ENCODE results near the gene GSC.
A peak's percentile ranks its signal among the peaks of the same experiment; 100 is the strongest.
"Not testable (repeated sequence)": the region's sequence is repeated elsewhere in the genome, so short reads cannot be mapped to it uniquely, and the experiment has no call there.

GSC gene

GRCh38 chr14:94771158-94771905 lies 1.4 kb upstream of the GSC start:
- DNase-seq, result no peak

- DNase-seq, result no peak
These were observed 873 bp upstream of the GSC start for GRCh38 chr14:94770815-94771157.

DNA sequence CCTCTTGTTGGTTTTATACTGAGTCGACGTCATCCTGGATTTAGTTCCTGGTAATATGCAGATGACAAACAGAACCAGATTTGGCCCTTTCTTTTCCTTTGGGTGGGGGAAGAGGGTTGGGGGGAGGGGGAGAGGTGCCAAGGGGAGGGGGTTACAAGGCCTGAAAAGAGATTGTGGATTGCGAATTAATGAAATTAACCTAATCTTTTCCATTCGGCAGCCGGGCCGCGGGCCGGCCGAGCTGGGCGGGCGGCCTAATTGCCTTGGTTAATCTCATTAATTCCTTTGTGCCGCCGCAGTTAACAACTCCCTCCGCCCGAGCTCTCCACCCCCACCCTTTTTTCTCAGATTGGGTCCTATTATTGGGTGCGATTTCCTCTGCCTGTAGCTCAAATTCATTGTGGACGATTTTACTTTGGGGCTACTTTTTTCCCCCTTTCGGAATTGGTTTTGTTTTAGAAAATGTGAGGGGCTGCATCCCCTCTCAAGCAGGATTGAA lies 387 bp upstream of the GSC start:
- no peak for DNase-seq

- no peak for DNase-seq
These were observed 1.2 kb downstream of the GSC start for GRCh38 chr14:94768521-94769390.

DNA sequence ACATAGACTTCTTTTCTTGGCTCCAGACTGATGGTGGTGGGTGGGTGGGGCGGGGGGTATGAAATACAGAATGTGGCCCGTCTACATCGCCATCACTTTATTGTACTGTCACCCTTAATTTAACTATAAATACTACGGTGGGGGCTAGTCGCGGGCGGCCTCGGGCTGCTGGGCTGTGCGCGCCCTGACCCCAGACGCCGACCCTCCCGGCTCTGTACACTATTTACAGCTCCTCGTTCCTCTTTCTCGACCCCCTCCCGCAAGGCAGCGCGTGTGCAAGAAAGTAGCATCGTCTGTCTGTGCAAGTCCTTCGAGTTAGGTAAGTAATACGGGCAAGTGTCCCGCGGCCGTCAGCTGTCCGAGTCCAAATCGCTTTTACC lies 1.8 kb downstream of the GSC start:
- DNase-seq, result no peak

GRCh38 chr14:94767321-94767878 lies 2.5 kb downstream of the GSC start:
- DNase-seq, result no peak

DNA sequence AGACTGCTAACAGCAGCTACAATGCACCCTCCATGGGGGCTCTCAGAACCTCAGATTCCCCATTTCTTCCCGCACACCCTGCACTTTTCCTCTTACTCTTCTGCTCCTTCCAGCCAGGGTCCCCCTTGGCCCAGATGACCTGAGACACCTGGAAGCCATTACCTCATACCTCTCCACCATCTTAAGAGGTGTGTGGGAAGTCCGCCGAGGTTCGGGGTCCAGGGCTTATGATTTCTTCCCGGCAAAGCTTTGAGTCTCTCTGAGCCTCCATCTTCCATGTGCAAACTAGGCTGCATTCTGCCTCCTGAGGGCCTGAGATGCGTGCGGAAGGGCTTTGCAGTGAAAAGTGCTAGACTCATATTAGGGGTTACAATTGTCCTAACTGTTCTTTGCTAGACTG lies 5.3 kb downstream of the GSC start:
- no peak for DNase-seq

- DNase-seq, result no peak
These were observed 7.5 kb downstream of the GSC start for GRCh38 chr14:94762431-94762830.

- DNase-seq, result no peak
These were observed 7.9 kb downstream of the GSC start for GRCh38 chr14:94761997-94762377.

GRCh38 chr14:94761348-94761996 lies 8.4 kb downstream of the GSC start:
- no peak for DNase-seq

DNA sequence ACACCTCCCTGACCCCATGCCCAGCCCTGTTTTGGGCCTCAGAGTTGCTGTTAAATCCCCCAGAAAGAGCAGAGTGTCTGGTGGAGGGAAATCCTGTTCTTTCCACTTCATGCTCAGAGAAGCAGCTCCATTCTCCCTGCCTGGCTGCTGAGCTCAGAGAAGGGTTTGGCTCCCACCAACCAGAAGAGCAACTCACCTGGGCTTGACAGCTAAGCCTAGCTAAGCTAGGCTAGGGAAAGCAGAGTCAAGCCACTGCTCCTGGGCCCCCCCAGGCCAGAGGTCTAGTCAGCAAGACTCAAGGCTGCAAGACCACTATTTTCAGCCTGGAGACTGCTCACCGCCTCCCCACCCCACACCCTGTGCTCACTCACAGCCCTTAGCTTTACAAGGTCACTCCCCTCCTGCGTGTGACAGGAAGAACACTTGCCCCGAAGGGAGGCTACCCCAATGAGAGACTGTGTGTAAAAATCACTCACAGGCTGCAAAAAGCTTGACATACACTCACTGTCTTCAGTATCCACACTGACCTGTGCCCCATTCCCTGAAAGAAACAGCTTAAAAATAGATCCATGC lies 13.5 kb downstream of the GSC start:
- DNase-seq, result no peak

DNA sequence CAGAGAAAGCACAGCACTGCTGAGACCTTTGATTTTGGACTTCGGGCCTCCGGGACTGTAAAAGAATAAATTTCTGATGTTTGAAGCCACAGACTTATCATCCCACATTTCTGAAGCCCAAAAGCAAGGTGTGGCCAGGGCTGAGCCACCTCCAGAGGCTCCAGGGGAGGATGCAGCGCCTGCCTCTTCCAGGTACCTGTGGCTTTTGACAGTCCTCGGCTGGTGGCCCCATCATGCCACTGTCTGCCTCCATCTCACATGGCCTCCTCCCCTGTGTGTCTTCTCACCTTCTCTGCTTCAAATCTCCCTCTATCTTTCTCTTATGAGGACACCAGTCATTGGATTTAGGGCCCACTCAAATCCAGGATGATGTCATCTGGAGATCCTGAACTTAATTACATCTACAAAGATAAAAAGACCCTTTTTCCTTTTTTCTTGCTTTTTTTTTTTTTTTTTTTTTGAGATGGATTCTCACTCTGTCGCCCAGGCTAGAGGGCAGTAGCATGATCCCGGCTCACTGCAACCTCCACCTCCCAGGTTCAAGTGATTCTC lies 15.4 kb downstream of the GSC start:
- DNase-seq, result no peak

DNA sequence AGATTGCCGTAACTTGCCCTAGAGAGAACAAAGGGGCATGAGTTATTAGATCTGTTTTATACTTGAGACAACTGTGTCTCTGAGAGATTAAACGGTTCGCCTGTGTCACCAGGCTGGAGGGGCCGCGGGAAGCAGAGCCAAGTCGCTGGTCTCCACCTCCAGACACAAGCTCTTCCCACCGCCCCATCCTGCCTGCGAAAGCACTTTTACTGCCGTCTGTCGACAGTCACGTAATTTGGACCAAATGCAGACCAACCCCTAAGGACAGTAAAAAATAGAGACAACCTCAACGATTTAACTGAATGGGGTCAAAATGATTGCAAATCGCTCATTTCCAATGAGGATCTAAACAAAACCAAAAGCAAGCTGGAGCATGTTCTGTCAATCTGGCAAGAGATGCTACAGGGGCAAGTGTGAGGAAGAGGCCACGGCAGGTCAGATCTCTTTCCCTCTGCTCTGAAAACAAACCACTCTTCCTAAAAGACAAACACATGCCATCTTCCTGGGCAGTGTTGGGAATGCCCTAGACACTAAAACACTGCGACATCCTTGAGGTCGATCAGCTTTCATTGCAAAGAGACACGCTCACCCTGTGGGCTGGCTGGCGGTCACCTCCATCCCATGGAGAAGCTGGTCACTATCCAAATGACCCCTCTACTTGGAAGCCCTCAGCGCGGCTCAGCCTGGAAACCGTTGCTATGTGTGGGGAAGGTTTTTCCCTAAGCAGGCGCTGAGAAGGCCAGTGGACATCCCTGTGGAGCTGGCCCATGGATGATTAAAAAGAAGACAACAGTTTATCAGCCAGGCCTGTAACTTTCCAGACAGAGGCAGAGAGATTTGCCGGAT lies 17.1 kb downstream of the GSC start:
- DNase-seq, result no peak

- DNase-seq, result no peak
These were observed 18.0 kb downstream of the GSC start for GRCh38 chr14:94751956-94752355.

GRCh38 chr14:94751321-94751720 lies 18.6 kb downstream of the GSC start:
- DNase-seq, result no peak

DNA sequence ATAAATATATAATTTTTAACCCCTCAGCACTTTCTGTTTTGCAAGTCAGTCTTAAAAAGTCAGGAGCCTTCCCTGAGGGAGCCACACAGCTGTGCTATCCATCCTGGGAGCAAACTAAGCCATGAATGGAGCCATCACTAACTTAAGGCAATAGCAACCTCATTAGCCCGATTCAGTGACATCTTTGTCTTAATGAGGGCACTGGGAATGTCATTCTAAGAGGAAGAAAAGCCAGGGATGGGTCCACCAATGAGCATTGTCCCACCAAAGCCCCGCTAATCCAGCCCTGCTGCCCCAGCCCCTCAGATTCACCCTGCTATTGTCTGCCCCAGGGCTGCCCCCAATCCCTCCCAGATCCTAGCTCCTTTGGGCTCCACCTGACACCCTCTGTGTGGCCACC lies 19.5 kb downstream of the GSC start:
- DNase-seq, result no peak

GRCh38 chr14:94748667-94749347 lies 21.1 kb downstream of the GSC start:
- peak; percentile 73 for DNase-seq

- no peak for DNase-seq
These were observed 22.2 kb downstream of the GSC start for GRCh38 chr14:94747739-94748138.

- DNase-seq, result not testable (repeated sequence)
These were observed 22.8 kb downstream of the GSC start for GRCh38 chr14:94747153-94747552.

DNA sequence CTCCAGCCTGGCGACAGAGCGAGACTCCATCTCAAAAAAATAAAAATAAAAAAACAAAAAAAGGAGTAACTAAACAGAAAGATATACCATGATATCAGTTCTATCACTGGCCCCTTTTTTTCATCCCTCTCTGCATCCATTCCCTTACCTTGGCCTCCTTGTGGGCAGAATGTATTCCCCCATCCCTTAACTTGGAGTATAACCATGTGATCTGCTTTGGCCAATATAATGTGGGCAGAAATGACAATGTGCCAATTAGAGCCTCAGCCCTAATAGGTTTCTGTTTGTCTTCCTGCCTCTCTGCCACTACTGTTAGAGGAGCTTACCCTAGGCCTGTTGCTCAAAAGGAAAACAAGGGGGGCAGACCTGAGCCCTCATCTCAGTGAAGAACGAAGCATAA lies 23.8 kb downstream of the GSC start:
- DNase-seq, result no peak

DNA sequence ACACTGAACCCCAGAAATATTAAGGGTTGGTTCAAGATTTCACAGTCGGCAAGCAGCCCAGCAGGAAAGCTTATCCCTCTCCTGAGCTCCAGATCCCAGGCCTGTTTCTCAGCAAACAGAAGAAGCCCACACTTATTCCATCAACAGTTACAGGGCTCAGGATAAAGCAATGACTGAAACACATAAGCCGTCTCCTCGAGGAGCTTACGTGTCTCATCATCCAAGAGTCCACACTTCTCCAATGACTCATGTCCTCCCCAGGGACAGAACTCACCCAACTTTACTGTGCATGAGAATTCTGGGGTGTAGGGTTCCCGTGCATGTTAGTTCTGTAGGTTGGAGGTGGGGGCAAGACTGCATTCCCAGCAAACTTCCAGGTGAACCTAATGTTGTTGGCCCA lies 31.2 kb downstream of the GSC start:
- DNase-seq, result no peak

Measured in NCI-H1694 treated with DMSO at 0.1 percent for 48 hours (cell line).